ENCODE results near the gene ZNF414.
"Not testable (repeated sequence)": the region's sequence is repeated elsewhere in the genome, so short reads cannot be mapped to it uniquely, and the experiment has no call there.

ZNF414 gene, protein sequence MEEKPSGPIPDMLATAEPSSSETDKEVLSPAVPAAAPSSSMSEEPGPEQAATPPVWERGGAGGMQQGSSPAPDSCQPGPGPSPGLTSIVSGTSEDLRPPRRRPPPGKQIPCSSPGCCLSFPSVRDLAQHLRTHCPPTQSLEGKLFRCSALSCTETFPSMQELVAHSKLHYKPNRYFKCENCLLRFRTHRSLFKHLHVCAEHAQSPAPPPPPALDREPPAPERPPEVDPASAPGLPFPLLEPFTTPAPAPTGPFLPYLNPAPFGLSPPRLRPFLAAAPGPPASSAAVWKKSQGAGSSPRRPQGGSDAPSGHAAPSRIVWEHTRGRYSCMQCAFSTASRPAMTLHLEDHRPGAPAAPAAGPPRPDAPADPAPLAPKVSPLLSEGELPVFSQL

DNA sequence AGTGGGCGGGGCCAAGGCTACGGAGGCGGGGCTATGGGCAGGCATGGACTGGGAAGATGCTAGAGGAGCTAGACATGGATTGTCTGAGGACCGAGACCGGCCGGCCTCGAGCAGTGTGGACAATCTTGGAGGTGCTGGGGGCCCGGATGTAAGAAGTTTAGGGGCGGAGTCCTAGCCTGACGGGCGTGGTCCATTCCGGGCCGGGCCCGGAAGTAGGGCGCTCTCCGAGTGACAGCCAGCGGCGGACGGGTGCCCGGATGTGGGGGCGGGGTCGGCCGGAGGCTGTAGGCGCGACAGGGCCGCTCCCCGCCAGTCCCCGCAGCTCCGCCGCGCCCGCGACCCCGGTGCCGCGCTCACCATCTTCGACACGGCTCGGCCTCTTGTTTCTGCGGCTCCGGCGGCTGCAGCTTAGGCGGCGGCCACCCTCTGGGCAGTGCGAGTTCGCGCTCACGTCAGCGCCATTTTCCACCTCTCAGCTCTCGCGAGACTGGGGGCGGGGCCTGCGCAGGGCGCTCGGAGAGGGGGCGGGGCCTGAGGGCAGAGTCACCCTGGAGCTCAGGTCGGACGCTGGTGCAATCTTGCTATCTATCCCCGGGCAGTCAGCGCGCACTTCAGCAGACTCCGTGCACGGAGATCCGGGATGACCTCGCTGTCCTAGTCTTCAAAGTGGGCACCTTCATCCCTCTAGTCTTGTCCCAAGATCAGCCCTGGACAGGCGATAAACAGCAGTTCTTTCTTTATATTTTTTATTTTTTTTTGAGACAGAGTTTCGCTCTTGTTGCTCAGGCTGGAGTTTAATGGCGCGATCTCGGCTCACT lies at the start of gene ZNF414:
Gene ZNF414, minus strand, starts transcription at position 481 of the 818 bp plus-strand sequence. Its CDS starts 121 bp downstream, at position 360.
- Histone ChIP-seq H3K9me3 (ENCODE audit: control insufficient read depth, insufficient read depth, low read length) (no peaks in the 10 kb centered on the region), H3K9ac (ENCODE audit: low read depth, low read length) (peak within 1 kb of the TSS; percentile 81), H3K27me3 (ENCODE audit: control insufficient read depth, insufficient read depth, low read length) (no peaks in the 10 kb centered on the region), H3K4me1 (ENCODE audit: control insufficient read depth, insufficient read depth, low read length) (peaks cover 4% of the 10 kb centered on the region), H3K4me3 (ENCODE audit: low read depth, low read length) (peak within 1 kb of the TSS; percentile 76), H3K36me3 (ENCODE audit: control insufficient read depth, insufficient read depth, low read length) (peaks cover 4% of the 10 kb centered on the region)

DNA sequence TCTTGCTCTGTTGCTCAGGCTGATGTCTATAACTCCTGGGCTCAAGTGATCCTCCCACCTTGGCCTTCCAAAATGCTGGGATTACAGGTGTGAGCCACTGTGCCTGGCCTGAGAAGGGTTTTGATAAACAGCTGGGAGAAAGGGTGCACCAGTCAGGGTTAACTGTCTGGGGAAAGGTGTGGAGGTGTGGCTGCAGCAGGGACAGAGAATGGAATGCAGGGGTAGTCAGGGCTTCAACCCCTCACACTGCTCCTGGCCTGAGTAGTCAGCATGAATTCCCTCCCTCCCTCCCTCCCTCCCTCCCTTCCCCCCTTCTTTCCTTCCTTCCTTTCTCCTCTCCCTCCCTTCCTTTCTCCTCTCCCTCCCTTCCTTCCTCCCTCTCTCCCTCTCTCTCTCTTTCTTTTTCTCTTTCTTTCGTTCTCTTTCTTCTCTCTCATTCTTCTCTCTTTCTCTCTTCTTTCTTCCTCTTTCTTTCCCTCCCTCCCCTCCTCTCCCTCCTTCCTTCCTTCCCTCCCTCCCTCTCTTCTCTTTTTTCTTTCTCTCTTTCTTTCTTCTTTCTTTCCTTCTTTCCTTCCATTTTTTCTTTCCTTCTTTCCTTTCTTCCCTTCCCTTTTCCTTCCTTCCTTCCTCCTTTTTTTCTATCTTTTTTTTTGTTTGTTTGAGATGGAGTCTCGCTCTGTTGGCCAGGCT lies 47.3 kb upstream of the ZNF414 start:
- Histone ChIP-seq H3K9ac (ENCODE audit: low read depth, low read length) (no peak overlapping the region), H3K4me1 (ENCODE audit: control insufficient read depth, insufficient read depth, low read length) (no peaks in the 10 kb centered on the region)

DNA sequence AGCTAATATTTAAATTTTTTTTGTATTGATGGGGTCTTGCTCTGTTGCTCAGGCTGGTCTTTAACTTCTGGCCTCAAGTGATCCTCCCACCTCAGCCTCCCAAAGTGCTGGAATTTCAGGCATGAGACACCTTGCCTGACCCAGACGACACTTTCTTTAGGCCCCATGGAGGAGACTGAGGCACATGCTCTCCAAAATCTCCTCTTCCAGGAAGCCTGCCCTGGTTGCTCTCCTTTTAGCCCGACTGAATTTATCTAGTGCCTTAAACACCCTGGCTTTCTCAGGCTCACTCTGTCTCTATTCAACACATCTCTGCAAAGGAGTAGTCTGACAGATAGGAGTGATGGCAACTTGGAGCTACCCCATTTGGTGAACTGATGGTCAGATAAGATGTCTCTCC lies 44.4 kb upstream of the ZNF414 start:
- Histone ChIP-seq H3K36me3 (ENCODE audit: control insufficient read depth, insufficient read depth, low read length) (no peaks in the 10 kb centered on the region), H3K27me3 (ENCODE audit: control insufficient read depth, insufficient read depth, low read length) (no peaks in the 10 kb centered on the region), H3K9ac (ENCODE audit: low read depth, low read length) (no peak overlapping the region)

More for the DNA sequence above, 47.3 kb upstream of the ZNF414 start:
- Histone ChIP-seq H3K27me3 (ENCODE audit: control insufficient read depth, insufficient read depth, low read length) (no peaks in the 10 kb centered on the region), H3K36me3 (ENCODE audit: control insufficient read depth, insufficient read depth, low read length) (no peaks in the 10 kb centered on the region), H3K9me3 (ENCODE audit: control insufficient read depth, insufficient read depth, low read length) (no peaks in the 10 kb centered on the region), H3K4me3 (ENCODE audit: low read depth, low read length) (no peak overlapping the region)

DNA sequence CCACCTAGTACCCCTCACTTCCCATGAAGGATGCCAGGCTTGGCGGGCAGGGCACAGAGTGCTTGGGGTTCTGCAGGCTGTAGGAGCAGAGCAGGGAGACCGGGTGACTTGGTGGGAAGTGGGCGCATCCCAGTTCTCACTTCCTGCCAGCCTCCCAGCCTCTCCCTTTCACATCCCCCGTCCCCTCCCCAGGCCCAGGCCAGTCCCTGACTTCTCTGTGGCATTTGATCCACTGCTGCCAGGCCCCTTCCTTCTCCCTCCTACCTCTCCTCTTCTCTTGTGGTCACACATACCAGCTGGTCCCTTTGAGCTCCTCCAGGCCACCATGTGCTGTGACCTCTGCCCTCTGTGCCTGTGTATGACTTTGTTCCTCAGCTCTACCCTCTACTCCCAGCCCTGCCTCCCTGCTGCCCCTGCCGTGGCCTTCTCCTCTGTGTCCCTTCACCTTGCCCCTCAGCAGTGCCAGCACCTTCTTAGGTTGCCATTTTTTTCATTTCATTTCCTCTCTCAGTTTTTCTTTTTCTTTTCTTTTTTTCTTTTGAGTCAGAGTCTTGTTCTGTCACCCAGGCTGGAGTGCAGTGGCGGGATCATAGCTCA lies 43.8 kb upstream of the ZNF414 start:
- Histone ChIP-seq H3K4me3 (ENCODE audit: low read depth, low read length) (no peak overlapping the region), H3K4me1 (ENCODE audit: control insufficient read depth, insufficient read depth, low read length) (no peaks in the 10 kb centered on the region), H3K36me3 (ENCODE audit: control insufficient read depth, insufficient read depth, low read length) (no peaks in the 10 kb centered on the region), H3K27me3 (ENCODE audit: control insufficient read depth, insufficient read depth, low read length) (no peaks in the 10 kb centered on the region), H3K9me3 (ENCODE audit: control insufficient read depth, insufficient read depth, low read length) (no peaks in the 10 kb centered on the region), H3K9ac (ENCODE audit: low read depth, low read length) (no peak overlapping the region)

More for the DNA sequence above, 44.4 kb upstream of the ZNF414 start:
- no peaks in the 10 kb centered on the region for H3K4me1 ChIP-seq (ENCODE audit: control insufficient read depth, insufficient read depth, low read length)
- no peaks in the 10 kb centered on the region for H3K9me3 ChIP-seq (ENCODE audit: control insufficient read depth, insufficient read depth, low read length)
- no peak overlapping the region for H3K4me3 ChIP-seq (ENCODE audit: low read depth, low read length)

DNA sequence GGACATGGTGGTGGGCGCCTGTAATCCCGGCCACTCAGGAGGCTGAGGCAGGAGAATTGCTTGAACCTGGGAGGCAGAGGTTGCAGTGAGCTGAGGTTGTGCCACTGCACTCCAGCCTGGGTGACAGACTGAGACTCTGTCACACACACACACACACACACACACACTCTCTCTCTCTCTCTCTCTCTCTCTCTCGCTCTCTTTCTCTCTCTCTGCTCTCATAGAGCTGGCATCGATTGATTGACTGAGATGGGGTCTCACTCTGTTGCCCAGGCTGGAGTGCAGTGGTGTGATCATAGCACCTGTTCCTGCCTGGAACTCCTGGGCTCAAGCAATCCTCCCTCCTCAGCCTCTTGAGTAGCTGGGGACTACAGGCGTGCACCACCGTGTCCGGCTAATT lies 39.8 kb upstream of the ZNF414 start:
- H3K9ac ChIP-seq (ENCODE audit: low read depth, low read length); H3K27me3 ChIP-seq (ENCODE audit: control insufficient read depth, insufficient read depth, low read length): not testable (repeated sequence)

DNA sequence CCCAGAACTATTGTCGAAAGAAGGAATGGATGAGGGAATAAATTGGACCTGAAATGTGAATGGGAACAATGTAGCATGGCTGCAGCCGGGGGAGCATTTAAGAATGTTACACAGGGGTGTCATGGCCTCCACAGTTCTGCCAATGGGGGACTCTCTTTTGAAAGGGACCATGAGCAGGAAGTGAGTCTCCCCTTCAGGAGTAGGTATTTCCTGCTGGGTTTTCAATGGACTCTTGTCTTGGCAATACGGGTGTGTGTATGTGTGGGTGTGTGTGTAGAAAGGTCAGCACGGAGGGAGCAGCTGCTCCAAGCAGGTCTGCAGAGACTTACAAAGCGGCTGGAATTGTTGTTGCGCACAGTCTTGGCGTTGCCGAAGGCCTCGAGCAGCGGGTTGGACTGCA lies 38.8 kb upstream of the ZNF414 start:
- peak overlapping the region; percentile 32 for H3K4me3 ChIP-seq (ENCODE audit: low read depth, low read length)
- no peaks in the 10 kb centered on the region for H3K36me3 ChIP-seq (ENCODE audit: control insufficient read depth, insufficient read depth, low read length)
- no peak overlapping the region for H3K9ac ChIP-seq (ENCODE audit: low read depth, low read length)
- no peaks in the 10 kb centered on the region for H3K9me3 ChIP-seq (ENCODE audit: control insufficient read depth, insufficient read depth, low read length)
- H3K4me1 ChIP-seq (ENCODE audit: control insufficient read depth, insufficient read depth, low read length): no peaks in the 10 kb centered on the region
- no peaks in the 10 kb centered on the region for H3K27me3 ChIP-seq (ENCODE audit: control insufficient read depth, insufficient read depth, low read length)

More for the DNA sequence above, 39.8 kb upstream of the ZNF414 start:
- H3K9me3 ChIP-seq (ENCODE audit: control insufficient read depth, insufficient read depth, low read length); H3K4me1 ChIP-seq (ENCODE audit: control insufficient read depth, insufficient read depth, low read length); H3K4me3 ChIP-seq (ENCODE audit: low read depth, low read length); H3K36me3 ChIP-seq (ENCODE audit: control insufficient read depth, insufficient read depth, low read length): not testable (repeated sequence)

DNA sequence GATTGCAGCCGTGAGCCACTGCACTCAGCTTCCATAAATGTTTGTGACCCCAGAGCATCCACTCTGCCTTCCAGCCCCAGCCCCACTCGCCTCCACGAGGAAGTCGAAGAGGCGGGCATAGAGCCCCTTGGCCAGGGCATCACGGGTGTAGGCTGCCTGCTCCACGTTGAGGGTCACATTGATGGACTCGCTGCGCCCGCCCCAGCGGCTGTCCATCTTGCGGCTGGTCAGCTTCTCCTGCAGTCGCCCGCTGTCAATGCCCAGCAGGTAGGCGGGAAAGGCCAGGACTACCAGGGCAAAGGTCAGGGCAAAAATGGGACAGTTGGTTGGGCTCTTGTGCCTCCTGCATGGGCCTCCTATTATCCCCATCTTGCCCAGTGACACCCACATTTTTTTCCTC lies 36.1 kb upstream of the ZNF414 start:
- H3K27me3 ChIP-seq (ENCODE audit: control insufficient read depth, insufficient read depth, low read length): no peaks in the 10 kb centered on the region
- H3K4me1 ChIP-seq (ENCODE audit: control insufficient read depth, insufficient read depth, low read length): no peaks in the 10 kb centered on the region
- H3K36me3 ChIP-seq (ENCODE audit: control insufficient read depth, insufficient read depth, low read length): no peaks in the 10 kb centered on the region
- H3K9ac ChIP-seq (ENCODE audit: low read depth, low read length): no peak overlapping the region
- no peak overlapping the region for H3K4me3 ChIP-seq (ENCODE audit: low read depth, low read length)
- no peaks in the 10 kb centered on the region for H3K9me3 ChIP-seq (ENCODE audit: control insufficient read depth, insufficient read depth, low read length)

DNA sequence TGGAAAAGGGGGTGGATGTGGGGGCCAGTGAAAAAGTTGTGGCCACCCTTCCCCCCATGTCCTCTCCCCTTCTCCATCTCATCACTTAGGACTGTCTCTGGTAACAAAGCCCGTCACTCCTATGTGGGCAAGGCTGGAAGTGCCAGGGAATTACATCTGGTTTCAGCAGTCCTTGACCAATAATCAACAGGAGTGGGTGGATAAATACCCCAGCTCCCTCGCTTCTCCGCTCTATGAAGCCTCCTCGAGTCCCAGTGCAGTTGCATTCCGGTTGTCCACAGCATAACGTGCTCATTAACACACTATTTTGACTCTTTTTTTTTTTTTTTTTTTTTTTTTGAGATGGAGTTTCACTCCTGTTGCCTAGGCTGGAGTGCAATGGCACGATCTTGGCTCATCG lies 31.8 kb upstream of the ZNF414 start:
- no peak overlapping the region for H3K9ac ChIP-seq (ENCODE audit: low read depth, low read length)
- H3K9me3 ChIP-seq (ENCODE audit: control insufficient read depth, insufficient read depth, low read length): no peaks in the 10 kb centered on the region
- no peaks in the 10 kb centered on the region for H3K27me3 ChIP-seq (ENCODE audit: control insufficient read depth, insufficient read depth, low read length)
- H3K36me3 ChIP-seq (ENCODE audit: control insufficient read depth, insufficient read depth, low read length): no peaks in the 10 kb centered on the region
- no peak overlapping the region for H3K4me3 ChIP-seq (ENCODE audit: low read depth, low read length)
- H3K4me1 ChIP-seq (ENCODE audit: control insufficient read depth, insufficient read depth, low read length): no peaks in the 10 kb centered on the region

DNA sequence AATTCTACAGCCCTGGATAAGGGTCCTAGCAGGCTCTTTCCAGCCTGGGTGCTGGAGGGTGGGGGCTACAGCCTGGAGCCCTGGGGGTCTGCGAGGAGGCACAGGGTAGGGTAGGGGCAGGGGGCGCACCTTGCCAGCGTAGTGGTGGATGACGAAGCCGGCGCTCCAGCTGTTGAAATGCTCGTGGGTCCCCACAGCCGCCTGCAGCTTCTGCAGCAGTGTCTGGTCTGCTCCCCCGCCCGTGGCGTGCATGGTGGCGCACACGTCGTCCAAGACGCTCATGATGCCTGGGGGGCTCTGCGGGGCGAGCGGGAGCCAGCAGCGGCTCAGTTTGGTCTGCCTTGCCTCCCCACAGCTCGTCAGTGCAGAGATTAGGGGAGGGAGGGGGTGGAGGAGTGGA lies 30.2 kb upstream of the ZNF414 start:
- Histone ChIP-seq H3K9ac (ENCODE audit: low read depth, low read length) (no peak overlapping the region), H3K4me3 (ENCODE audit: low read depth, low read length) (no peak overlapping the region), H3K9me3 (ENCODE audit: control insufficient read depth, insufficient read depth, low read length) (no peaks in the 10 kb centered on the region), H3K4me1 (ENCODE audit: control insufficient read depth, insufficient read depth, low read length) (no peaks in the 10 kb centered on the region), H3K27me3 (ENCODE audit: control insufficient read depth, insufficient read depth, low read length) (no peaks in the 10 kb centered on the region), H3K36me3 (ENCODE audit: control insufficient read depth, insufficient read depth, low read length) (no peaks in the 10 kb centered on the region)

DNA sequence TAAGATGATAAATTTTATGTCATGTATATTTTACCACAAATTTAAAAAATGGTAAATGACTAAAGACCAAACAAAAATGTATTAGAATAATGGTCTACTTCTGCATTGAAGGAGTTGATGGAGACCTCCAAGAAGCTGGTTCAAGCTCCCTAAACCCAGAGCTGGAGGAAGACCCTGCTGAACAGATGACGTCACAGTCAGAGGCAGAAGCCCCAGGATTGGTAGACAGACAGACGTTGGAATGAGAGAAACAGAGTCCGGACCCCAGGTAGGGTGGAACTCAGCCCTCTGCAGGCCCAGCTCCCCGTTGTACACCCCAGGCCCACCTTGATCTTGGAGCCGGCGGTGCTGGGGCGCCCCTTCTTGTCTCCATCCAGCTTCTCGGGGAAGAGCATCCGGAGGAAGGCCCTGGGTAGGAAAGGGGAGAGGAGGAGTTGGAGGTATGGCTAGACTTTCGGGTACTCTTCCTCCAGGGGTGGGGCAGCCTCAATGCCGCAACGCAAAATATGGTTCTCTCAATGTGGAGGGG lies 25.7 kb upstream of the ZNF414 start:
- no peaks in the 10 kb centered on the region for H3K27me3 ChIP-seq (ENCODE audit: control insufficient read depth, insufficient read depth, low read length)
- H3K9me3 ChIP-seq (ENCODE audit: control insufficient read depth, insufficient read depth, low read length): no peaks in the 10 kb centered on the region
- no peak overlapping the region for H3K4me3 ChIP-seq (ENCODE audit: low read depth, low read length)
- H3K36me3 ChIP-seq (ENCODE audit: control insufficient read depth, insufficient read depth, low read length): no peaks in the 10 kb centered on the region
- no peak overlapping the region for H3K9ac ChIP-seq (ENCODE audit: low read depth, low read length)
- H3K4me1 ChIP-seq (ENCODE audit: control insufficient read depth, insufficient read depth, low read length): no peaks in the 10 kb centered on the region

DNA sequence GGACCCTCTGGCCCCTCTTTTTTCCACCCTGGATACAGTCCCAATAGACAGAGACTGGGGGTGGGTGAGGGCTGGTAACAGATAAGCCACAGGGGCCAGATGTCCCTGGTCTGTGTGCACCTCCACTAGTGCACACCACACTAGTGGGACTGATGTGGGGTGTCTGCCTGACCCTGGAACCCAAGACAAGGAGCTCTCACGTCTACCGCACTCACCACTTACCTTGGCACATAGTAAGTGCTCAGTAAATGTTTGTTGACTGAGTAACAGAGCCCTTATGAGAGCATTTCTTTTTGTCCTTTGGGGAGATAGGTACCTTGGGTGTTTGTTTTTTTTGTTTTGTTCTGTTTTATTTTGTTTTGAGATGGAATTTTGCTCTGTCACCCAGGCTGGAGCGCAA lies 23.1 kb upstream of the ZNF414 start:
- no peak overlapping the region for H3K4me3 ChIP-seq (ENCODE audit: low read depth, low read length)
- no peaks in the 10 kb centered on the region for H3K36me3 ChIP-seq (ENCODE audit: control insufficient read depth, insufficient read depth, low read length)
- H3K9me3 ChIP-seq (ENCODE audit: control insufficient read depth, insufficient read depth, low read length): no peaks in the 10 kb centered on the region
- H3K27me3 ChIP-seq (ENCODE audit: control insufficient read depth, insufficient read depth, low read length): no peaks in the 10 kb centered on the region
- H3K9ac ChIP-seq (ENCODE audit: low read depth, low read length): no peak overlapping the region
- no peaks in the 10 kb centered on the region for H3K4me1 ChIP-seq (ENCODE audit: control insufficient read depth, insufficient read depth, low read length)
